EH (cell line): Measurements from ENCODE around the gene IL1RN.
A peak's percentile ranks its signal among the peaks of the same experiment; 100 is the strongest.

Experiments used
- DNase-seq: peaks from one replicate; pipeline ENCODE4 v3.0.0-alpha.2; 2015; ENCODE audit warnings: low read depth

The IL1RN gene

GRCh38 chr2:113103277-113103676 lies 24.1 kb upstream of the IL1RN start:
- no peak for DNase-seq

- no peak for DNase-seq
Measured at GRCh38 chr2:113104054-113104611, 23.3 kb upstream of the IL1RN start.

DNA sequence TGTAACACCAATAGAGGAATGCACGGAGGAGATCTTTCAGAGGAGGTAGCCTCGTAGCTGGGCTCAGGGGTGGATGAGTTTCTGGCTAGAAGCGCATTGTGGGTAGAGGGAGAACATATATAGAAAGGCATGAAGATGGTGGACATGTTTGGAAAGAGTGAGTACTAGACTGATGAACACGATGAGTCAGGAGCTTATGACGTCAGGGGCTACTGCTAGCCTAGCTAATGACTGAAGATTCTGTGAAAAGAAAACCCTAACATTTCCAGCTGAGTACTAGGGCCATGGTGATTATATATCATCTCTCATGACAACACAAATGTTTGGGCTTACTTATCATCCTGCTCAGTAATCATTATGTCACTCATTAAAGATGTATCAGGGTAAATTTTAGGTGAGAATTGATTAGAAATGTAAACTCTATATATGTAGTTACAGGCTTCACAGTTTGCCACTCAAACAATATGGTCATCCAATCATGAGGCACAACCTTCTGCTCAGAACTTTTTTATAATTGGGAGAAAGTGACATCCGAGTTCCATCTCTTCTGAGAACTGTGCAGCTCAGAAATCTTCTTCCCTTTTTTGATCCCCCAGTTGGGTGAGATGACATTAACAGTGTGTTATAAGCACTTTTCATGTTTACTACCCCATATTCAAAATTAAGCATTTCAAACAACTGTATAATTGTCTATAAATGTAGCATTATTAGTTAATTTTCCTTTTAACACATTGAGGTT lies 22.2 kb upstream of the IL1RN start:
- peak; percentile 60 for DNase-seq

- no peak for DNase-seq
Measured at GRCh38 chr2:113111121-113111520, 16.3 kb upstream of the IL1RN start.

DNA sequence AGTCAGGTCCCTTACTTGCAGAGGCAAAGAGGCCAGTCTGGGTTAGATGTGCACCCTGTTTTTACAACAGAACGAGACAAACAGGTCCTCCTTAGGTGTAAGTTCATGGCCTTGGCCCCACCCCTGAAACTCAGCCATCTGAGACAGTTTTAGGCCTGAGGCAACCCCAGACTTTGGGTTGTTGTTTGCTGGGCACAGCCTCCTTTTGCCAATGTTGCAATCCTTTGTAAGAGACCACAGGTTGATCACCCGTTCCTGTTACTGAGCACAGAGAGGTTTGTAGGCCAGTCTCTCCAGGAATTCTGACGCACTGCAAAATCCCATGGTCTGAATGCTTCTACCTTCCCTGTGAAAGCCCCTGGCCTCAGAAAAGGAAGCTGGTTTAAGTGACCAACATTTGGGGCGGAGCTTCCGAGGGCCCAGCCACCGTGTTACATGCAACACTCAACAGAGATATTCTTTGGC lies 15.5 kb upstream of the IL1RN start:
- DNase-seq = no peak

DNA sequence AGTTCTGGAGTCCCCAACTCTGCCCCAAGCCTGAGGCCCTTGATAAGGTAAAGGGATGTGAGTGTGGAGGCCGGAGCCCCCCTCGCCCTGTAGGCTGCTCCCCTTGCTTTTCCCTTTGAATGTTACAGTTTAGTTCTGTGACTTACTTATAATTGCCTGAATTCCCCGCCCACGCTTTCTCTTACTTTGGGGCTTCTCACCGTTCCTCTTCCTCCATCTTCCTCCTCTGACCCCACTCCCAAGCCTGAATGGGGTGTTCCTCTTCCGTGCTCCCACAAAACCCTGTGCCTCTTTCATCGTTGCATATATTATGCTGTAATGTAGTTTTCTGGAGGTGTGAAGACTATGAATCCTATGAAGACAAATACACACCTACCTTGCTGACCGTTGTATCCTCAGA lies 15.0 kb upstream of the IL1RN start:
- DNase-seq = no peak

GRCh38 chr2:113112871-113113270 lies 14.5 kb upstream of the IL1RN start:
- no peak for DNase-seq

- DNase-seq = peak; percentile 11
Measured at GRCh38 chr2:113113807-113114206, 13.6 kb upstream of the IL1RN start.

DNA sequence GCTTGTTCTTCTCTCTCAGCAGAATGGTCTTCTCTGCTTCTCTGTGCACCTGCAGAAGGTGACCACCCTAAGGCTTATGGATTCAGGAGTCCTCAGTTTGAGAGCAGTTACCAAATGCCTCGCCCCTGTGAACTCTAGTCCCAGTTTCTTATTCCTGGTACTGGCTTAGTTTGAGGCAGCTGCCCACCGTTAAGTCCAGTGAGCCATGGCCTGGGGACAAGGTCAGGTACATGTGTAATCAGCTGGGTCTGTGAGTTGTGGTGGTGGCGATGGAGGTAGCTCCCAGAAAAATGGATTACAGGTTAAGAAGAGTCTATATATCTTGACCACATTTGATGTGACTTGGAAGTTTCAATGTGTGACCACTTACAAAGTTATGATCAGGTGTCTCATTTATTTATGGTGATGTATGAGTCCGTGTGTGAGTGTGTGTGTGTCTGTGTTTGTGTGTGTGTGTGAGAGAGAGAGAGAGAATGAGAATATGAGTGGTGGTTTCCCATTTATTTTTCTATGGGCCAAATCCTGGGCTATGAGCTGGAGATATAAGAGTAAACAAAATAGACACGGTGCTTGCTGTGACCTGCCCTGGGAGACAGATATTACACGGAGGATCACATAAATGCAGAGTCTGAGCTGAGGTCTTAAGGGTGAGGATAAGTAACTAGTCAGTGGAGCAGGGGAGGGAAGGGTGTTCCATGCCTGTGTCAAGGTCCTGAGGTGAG lies 13.0 kb upstream of the IL1RN start:
- no peak for DNase-seq

DNA sequence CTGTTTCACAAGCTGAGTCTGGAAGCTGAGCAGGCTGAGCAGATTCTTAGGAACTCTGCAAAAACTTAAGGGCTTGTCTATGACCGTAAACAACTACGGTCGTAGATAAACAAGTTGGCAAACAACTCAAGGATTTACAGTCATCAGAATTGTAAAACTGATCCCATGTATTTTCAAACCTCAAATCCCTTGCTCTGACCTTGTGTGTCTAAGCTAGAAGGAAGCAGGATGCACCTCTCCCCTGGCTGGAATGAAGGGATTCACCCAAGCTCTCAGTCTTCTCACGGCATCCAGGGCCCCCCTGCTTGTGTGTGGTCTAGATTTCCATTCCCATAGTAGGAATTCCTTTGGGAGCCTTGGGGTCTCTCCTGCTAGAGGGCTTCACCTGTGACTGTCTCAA lies 12.4 kb upstream of the IL1RN start:
- DNase-seq = no peak

DNA sequence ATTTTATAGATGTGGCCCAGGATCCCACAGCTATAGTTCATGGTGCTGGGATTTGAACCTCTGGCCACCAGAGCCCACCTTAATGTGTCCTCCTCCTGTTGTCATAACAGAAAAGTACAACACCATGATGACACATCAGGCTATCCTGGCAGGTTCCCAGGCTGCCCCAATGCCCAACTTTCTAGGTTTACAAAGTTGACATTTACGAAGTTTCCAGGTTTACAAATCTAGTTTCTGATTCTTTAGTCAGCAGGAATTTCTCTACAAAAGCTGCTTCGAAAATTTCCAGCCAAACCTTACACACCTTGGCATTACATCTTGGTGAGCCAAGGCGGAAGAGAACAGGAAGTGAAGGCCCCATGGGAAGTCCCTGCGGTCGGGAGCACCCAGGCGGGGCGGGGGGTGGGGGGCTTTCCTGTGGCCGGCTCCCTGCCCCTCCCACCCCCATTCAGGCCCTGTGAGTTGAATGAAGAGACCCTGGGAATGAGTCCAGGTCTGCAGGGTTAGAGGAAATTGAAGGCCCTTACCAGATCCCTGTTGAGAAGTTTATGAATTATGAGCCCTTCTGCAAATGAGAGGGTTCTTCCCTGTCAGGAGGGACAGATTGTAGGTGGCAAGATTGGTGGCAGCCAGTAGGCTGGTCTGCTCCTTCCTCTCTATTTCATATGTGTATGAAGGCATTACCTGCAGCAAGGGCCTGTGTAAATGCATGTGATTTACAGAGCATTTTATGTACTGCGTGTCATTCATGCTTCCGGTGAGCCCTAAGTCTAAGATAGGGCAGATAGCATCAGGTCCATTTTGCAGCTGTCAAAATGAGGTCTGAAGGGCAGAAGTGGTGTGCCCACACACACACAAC lies 11.1 kb upstream of the IL1RN start:
- no peak for DNase-seq

GRCh38 chr2:113117541-113118262 lies 9.7 kb upstream of the IL1RN start:
- DNase-seq = peak; percentile 88

DNA sequence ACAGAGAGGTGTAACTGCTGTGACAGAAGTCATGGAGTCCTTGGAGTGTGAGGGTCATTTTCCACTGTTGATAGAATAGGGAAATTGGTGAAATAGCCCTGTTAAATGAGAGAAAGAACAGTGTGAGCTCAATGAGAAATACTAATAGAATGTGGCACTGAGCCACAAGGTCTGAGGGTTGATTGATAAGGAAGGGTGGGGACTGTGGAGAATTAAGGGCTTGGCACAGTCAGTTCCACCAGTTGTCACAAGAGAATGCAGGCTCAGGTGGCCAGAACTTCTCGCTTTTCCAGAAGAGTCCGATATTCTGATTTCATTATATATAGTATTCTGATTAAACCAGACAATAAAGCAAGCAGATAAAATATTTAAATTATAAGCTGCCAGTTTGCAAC lies 9.1 kb upstream of the IL1RN start:
- no peak for DNase-seq

- no peak for DNase-seq
Measured at GRCh38 chr2:113119111-113119510, 8.3 kb upstream of the IL1RN start.

- no peak for DNase-seq
Measured at GRCh38 chr2:113120861-113121260, 6.5 kb upstream of the IL1RN start.

GRCh38 chr2:113122364-113122763 lies 5.0 kb upstream of the IL1RN start:
- DNase-seq = no peak

DNA sequence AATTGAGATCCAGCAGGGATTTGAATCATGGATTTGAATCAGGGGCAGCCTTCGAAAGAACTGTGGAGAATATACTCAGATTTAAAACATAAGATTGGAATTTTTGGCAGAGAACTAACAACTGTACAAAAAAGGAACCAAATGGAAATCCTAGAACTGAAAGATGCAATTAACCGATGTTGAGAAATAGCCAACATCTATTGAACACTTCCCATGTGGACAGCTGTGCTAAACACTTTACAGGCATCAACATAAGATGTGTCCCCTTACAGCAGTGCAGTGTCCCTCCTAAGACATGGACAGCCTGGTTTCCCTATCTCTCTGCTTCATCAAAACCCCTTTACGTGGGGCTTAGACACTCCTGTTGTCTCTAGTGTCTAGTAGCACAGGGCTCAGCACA lies 3.7 kb upstream of the IL1RN start:
- no peak for DNase-seq

GRCh38 chr2:113124181-113124961 lies 3.0 kb upstream of the IL1RN start:
- peak; percentile 74 for DNase-seq

DNA sequence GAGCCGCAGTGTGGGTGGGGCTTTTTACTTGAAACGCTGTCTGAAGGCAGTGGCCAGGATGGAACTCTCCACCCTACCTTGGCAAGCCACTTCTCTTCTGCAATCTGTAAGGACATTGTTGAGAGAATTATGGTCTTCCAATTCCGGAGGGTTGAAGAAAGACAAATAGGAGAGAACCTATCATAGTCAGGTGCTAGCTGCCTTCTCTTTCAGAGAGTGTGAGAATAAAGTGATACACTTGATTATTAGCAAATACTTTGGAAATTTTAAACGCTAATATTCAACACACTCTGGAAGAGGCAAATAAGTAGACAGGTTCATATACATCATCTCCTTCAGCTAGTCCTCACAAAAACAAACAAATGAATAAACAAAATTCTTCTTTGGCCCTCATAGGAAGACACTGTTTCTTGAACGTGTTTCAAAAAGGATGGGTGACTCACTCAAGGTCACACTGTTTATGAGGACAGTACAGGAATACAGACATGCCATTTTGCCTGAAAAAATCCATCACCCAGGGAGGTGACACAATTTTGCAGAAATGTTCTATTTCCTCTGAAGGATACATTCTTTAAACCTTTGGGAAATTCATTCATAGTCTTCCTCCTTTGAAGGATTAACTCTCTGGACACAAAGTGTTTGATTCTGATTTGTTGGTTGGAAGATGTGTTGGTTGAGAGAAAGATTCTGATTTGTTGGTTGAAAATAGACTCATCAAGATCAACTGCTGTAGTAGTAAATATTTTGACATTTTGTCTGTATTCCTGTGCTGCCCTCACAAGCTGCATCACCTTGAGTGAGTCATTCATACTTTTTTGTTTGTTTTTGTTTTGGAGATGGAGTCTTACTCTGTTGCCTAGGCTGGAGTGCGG lies 2.2 kb upstream of the IL1RN start:
- DNase-seq = peak; percentile 72
